Measurements from ENCODE around the gene CYTH3. TPM values are rescaled to one million over a fixed set of nuclear protein-coding genes. Genes with fewer than 3 reads are reported as not detected.
"Not testable (repeated sequence)": the region's sequence is repeated elsewhere in the genome, so short reads cannot be mapped to it uniquely, and the experiment has no call there.

CYTH3 gene
- total and polyA plus RNA-seq, 2 experiments from 2014 or later = 20.2 to 32.4 TPM

DNA sequence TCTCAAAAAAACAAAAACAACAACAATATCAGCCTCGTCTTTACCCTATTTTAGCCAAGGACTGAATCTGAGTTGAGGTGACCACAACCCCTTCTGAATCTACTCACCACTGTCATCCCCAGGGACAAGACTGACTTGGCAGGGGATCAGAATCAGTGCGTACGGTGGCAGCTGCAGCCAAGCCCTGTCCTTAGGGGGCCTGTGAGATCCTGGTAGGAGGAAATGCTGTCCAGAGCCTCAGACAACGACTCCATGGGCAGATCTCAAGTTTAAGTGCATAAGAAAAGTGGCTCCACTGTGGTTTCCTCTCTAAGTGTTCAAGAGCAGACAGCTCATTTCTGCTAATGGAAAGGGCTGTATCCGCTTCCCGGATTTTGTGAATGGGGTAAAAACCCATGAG, 22.4 kb upstream of the CYTH3 start:
- no peak overlapping the region for H3K4me3 ChIP-seq
- no peaks in the 10 kb centered on the region for H3K27me3 ChIP-seq
- TF ChIP-seq, protein P1, sequence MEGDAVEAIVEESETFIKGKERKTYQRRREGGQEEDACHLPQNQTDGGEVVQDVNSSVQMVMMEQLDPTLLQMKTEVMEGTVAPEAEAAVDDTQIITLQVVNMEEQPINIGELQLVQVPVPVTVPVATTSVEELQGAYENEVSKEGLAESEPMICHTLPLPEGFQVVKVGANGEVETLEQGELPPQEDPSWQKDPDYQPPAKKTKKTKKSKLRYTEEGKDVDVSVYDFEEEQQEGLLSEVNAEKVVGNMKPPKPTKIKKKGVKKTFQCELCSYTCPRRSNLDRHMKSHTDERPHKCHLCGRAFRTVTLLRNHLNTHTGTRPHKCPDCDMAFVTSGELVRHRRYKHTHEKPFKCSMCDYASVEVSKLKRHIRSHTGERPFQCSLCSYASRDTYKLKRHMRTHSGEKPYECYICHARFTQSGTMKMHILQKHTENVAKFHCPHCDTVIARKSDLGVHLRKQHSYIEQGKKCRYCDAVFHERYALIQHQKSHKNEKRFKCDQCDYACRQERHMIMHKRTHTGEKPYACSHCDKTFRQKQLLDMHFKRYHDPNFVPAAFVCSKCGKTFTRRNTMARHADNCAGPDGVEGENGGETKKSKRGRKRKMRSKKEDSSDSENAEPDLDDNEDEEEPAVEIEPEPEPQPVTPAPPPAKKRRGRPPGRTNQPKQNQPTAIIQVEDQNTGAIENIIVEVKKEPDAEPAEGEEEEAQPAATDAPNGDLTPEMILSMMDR (IDR thresholded peaks at IDR 0.05; ENCODE audit: low read depth, low read length) = no peak
- no peaks in the 10 kb centered on the region for H3K36me3 ChIP-seq
- no peaks in the 10 kb centered on the region for H3K4me1 ChIP-seq (ENCODE audit: low read depth)
- H3K27ac ChIP-seq = no peak overlapping the region
- H3K9me3 ChIP-seq (ENCODE audit: low read depth) = no peaks in the 10 kb centered on the region
- peak in 1 of 2 donors; percentile 53 for DNase-seq (ENCODE audit: low read depth in 1 of 2, low spot score in 1 of 2)

DNA sequence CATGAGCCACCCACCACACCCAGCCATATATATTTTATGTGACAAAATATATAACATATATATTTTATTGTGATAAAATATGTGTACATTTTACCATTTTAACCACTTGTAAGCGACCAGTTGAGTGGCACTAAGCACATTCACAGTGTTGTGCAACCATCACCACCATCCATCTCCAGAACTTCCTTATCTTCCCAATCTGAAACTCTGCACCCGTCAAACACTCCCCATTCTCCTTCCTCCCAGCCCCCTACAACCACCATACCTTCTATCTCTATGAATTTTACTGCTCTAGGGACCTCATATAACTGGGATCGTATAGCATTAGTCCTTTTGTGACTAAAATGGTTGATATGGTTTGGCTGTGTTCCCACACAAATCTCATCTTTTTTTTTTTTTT, 20.8 kb upstream of the CYTH3 start:
- no peaks in the 10 kb centered on the region for H3K27me3 ChIP-seq
- no peak overlapping the region for H3K4me3 ChIP-seq
- TF ChIP-seq, protein P1 (IDR thresholded peaks at IDR 0.05; ENCODE audit: low read depth, low read length) = no peak
- H3K27ac ChIP-seq = no peak overlapping the region
- no peaks in the 10 kb centered on the region for H3K9me3 ChIP-seq (ENCODE audit: low read depth)
- H3K4me1 ChIP-seq (ENCODE audit: low read depth) = no peaks in the 10 kb centered on the region
- no peak for DNase-seq (ENCODE audit: low read depth in 1 of 2, low spot score in 1 of 2)
- no peaks in the 10 kb centered on the region for H3K36me3 ChIP-seq

- not testable (repeated sequence) for H3K4me3 ChIP-seq; H3K27ac ChIP-seq; H3K36me3 ChIP-seq; H3K4me1 ChIP-seq (ENCODE audit: low read depth); DNase-seq (ENCODE audit: low read depth in 1 of 2, low spot score in 1 of 2); H3K9me3 ChIP-seq (ENCODE audit: low read depth); H3K27me3 ChIP-seq
Observed at GRCh38 chr7:6291941-6292340, 19.5 kb upstream of the CYTH3 start.

DNA sequence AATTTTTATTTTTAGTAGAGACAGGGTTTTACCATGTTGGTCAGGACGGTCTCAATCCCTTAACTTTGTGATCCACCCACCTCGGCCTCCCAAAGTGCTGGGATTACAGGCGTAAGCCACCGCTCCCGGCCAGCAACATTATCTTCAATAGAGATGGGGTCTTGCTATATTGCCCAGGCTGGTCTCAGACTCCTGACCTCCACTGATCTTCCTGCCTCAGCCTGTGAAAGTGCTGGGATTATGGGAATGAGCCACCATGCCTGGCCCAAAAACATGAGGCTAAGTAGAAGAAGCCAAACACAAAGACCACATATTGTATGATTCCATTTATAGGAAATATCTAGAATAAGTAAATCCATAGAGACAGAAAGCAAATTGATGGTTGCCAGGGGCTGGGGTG, 19.1 kb upstream of the CYTH3 start:
- TF ChIP-seq, protein P1 (IDR thresholded peaks at IDR 0.05; ENCODE audit: low read depth, low read length) = no peak
- DNase-seq (ENCODE audit: low read depth in 1 of 2, low spot score in 1 of 2) = no peak
- H3K27me3 ChIP-seq = no peaks in the 10 kb centered on the region
- H3K36me3 ChIP-seq = no peaks in the 10 kb centered on the region
- H3K27ac ChIP-seq = no peak overlapping the region
- no peak overlapping the region for H3K4me3 ChIP-seq
- no peaks in the 10 kb centered on the region for H3K4me1 ChIP-seq (ENCODE audit: low read depth)
- H3K9me3 ChIP-seq (ENCODE audit: low read depth) = no peaks in the 10 kb centered on the region

- Histone ChIP-seq H3K36me3 (no peaks in the 10 kb centered on the region), H3K4me1 (ENCODE audit: low read depth) (no peaks in the 10 kb centered on the region), H3K4me3 (no peak overlapping the region), H3K27ac (no peak overlapping the region), H3K9me3 (ENCODE audit: low read depth) (no peaks in the 10 kb centered on the region), H3K27me3 (no peaks in the 10 kb centered on the region)
- TF ChIP-seq, protein P1 (IDR thresholded peaks at IDR 0.05; ENCODE audit: low read depth, low read length) = no peak
- DNase-seq (ENCODE audit: low read depth in 1 of 2, low spot score in 1 of 2) = no peak
Observed at GRCh38 chr7:6290319-6290741, 17.9 kb upstream of the CYTH3 start.

DNA sequence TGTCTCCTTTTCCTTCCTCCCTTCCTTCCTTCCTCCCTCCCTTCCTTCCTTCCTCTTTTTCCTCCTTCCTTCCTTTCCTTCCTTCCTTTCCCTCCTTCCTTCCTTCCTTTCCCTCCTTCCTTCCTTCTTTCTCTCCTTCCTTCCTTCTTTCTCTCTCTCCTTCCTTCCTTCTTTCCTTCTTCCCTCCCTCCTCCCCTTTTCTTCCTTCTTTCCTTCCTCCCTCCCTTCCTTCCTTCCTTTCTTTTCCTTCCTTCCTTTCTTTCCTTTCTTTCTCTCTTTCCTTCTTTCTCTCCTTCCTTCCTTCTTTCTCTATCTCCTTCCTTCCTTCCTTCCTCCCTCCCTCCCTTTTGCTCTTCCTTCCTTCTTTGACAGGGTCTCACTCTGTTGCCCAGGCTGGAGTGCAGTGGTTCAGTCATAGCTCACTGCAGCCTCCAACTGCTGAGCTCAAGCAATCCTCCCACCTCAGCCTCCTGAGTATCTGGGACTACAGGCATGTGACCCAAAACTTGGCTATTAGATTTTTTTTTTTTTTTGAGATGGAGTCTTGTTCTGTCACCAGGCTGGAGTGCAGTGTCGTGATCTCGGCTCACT, 15.9 kb upstream of the CYTH3 start:
- H3K4me1 ChIP-seq (ENCODE audit: low read depth) = no peaks in the 10 kb centered on the region
- DNase-seq (ENCODE audit: low read depth in 1 of 2, low spot score in 1 of 2) = no peak

More for the DNA sequence above, 15.9 kb upstream of the CYTH3 start:
- Histone ChIP-seq H3K4me3 (no peak overlapping the region), H3K9me3 (ENCODE audit: low read depth) (no peaks in the 10 kb centered on the region), H3K27me3 (no peaks in the 10 kb centered on the region), H3K27ac (no peak overlapping the region), H3K36me3 (no peaks in the 10 kb centered on the region)
- TF ChIP-seq, protein P1 (IDR thresholded peaks at IDR 0.05; ENCODE audit: low read depth, low read length) = no peak
